Astrocyte of the hippocampus (primary cell): ENCODE measurements around the gene TMC3.
A peak's percentile ranks its signal among the peaks of the same experiment; 100 is the strongest.

Source experiments
- DNase-seq: peaks from one replicate; pipeline ENCODE4 v3.0.0; 2011; ENCODE audit warnings: low read depth, low spot score

TMC3 gene

GRCh38 chr15:81322676-81323253, 51.2 kb downstream of the TMC3 start:
- DNase-seq, result no peak

- no peak for DNase-seq
These were observed 52.3 kb downstream of the TMC3 start for GRCh38 chr15:81321667-81322066.

GRCh38 chr15:81317642-81318017, 56.4 kb downstream of the TMC3 start:
- no peak for DNase-seq

- no peak for DNase-seq
These were observed 57.7 kb downstream of the TMC3 start for GRCh38 chr15:81316267-81316666.

- DNase-seq, result no peak
These were observed 58.4 kb downstream of the TMC3 start for GRCh38 chr15:81315452-81316175.

- DNase-seq, result no peak
These were observed 59.6 kb downstream of the TMC3 start for GRCh38 chr15:81314378-81314777.

GRCh38 chr15:81313686-81314085, 60.3 kb downstream of the TMC3 start:
- DNase-seq, result no peak

- DNase-seq, result peak; percentile 97
These were observed 61.0 kb downstream of the TMC3 start for GRCh38 chr15:81312790-81313543.

- no peak for DNase-seq
These were observed 62.1 kb downstream of the TMC3 start for GRCh38 chr15:81311752-81312464.

- no peak for DNase-seq
These were observed 63.5 kb downstream of the TMC3 start for GRCh38 chr15:81310480-81310879.

GRCh38 chr15:81309647-81310450, 64.2 kb downstream of the TMC3 start:
- DNase-seq, result no peak

GRCh38 chr15:81308260-81308659, 65.8 kb downstream of the TMC3 start:
- DNase-seq, result no peak

- peak; percentile 56 for DNase-seq
These were observed 69.8 kb downstream of the TMC3 start for GRCh38 chr15:81304226-81304625.

GRCh38 chr15:81303244-81304225, 70.5 kb downstream of the TMC3 start:
- DNase-seq, result peak; percentile 20

GRCh38 chr15:81302701-81303109, 71.3 kb downstream of the TMC3 start:
- DNase-seq, result no peak

- DNase-seq, result no peak
These were observed 72.1 kb downstream of the TMC3 start for GRCh38 chr15:81301815-81302399.

- no peak for DNase-seq
These were observed 72.6 kb downstream of the TMC3 start for GRCh38 chr15:81301385-81301784.

- DNase-seq, result no peak
These were observed 74.3 kb downstream of the TMC3 start for GRCh38 chr15:81299630-81300273.

- DNase-seq, result no peak
These were observed 74.9 kb downstream of the TMC3 start for GRCh38 chr15:81299156-81299555.
